Body of pancreas (tissue), 4 donors: ENCODE measurements around the gene MRGPRD.

Experiments used
- POLR2A ChIP-seq, 3 donors: fragments of 450-650 bp; IDR thresholded peaks; one replicate each; pipeline ENCODE4 v1.6.1; 2016; ENCODE audit warnings: antibody characterized with exemption in 3 of 3, mild to moderate bottlenecking in 2 of 3
- TF ChIP-seq, protein P1 (sequence below), 7 experiments: fragments of 450-650 bp in 4 of 7; fragments of 200-600 bp in 3 of 7; sonication (generic) in 3 of 7; IDR thresholded peaks; one replicate each; pipeline ENCODE4 v1.5.1; 2016 to 2019; ENCODE audit warnings: antibody characterized with exemption in 7 of 7

DNA sequence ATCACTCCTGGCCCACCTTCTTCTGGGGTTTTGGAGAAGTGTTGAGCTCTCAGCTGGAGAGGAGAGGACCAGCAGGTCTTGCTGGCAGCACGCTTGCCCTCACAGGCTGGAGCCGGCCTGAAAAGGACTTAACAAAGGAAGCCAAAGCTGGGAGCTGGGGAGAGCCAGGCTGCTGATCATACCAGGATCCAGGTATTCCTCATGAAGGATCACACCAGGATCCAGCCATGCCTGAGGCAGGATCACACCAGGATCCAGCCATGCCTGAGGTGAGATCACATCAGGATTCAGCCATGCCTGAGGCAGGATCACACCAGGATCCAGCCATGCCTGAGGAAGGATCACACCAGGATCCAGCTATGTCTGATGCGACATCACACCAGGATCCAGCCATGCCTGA is 17.0 kb downstream of the MRGPRD start:
- TF ChIP-seq, protein P1, sequence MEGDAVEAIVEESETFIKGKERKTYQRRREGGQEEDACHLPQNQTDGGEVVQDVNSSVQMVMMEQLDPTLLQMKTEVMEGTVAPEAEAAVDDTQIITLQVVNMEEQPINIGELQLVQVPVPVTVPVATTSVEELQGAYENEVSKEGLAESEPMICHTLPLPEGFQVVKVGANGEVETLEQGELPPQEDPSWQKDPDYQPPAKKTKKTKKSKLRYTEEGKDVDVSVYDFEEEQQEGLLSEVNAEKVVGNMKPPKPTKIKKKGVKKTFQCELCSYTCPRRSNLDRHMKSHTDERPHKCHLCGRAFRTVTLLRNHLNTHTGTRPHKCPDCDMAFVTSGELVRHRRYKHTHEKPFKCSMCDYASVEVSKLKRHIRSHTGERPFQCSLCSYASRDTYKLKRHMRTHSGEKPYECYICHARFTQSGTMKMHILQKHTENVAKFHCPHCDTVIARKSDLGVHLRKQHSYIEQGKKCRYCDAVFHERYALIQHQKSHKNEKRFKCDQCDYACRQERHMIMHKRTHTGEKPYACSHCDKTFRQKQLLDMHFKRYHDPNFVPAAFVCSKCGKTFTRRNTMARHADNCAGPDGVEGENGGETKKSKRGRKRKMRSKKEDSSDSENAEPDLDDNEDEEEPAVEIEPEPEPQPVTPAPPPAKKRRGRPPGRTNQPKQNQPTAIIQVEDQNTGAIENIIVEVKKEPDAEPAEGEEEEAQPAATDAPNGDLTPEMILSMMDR (IDR thresholded peaks at IDR 0.05), result no peak
- no peak for TF ChIP-seq POLR2A (IDR thresholded peaks at IDR 0.05)
